Heart right ventricle (tissue), 16 donors: ENCODE data around the gene MSX2. TPM values are rescaled to one million over a fixed set of nuclear protein-coding genes. Genes with fewer than 3 reads are reported as not detected.

ENCODE experiments used
- ATAC-seq, 8 donors: fragments of 200-7000 bp; cut with Tn5 transposase; one replicate each; pipeline ENCODE4 v1.9.1; 2020; ENCODE audit warnings: mild to moderate bottlenecking in 8 of 8, moderate library complexity in 8 of 8, moderate number of reproducible peaks in 1 of 8
- DNase-seq, 2 donors: peaks; one replicate each; pipeline ENCODE4 v3.0.0-alpha.2; 2020
- H3K27ac ChIP-seq, 10 donors: fragments of 200-600 bp; sonication (generic) in 2 of 10; one replicate each; pipeline versions ENCODE4 v1.5.0 to v1.8.0; 2020 to 2022; ENCODE audit warnings: mild to moderate bottlenecking in 3 of 10
- H3K27me3 ChIP-seq, 7 donors: fragments of 200-600 bp; one replicate each; pipeline ENCODE4 v1.8.0; 2021 to 2022; ENCODE audit warnings: mild to moderate bottlenecking in 2 of 7
- H3K36me3 ChIP-seq, 9 donors: fragments of 200-600 bp; sonication (generic) in 1 of 9; one replicate each; pipeline versions ENCODE4 v1.5.0 to v1.8.0; 2020 to 2022; ENCODE audit warnings: mild to moderate bottlenecking in 2 of 9
- H3K4me1 ChIP-seq, 9 donors: fragments of 200-600 bp; sonication (generic) in 1 of 9; one replicate each; pipeline versions ENCODE4 v1.5.0 to v1.8.0; 2020 to 2022; ENCODE audit warnings: mild to moderate bottlenecking in 4 of 9
- H3K4me3 ChIP-seq, 10 donors: fragments of 200-600 bp; sonication (generic) in 2 of 10; one replicate each; pipeline versions ENCODE4 v1.5.0 to v1.8.0; 2020 to 2022; ENCODE audit warnings: mild to moderate bottlenecking in 7 of 10, moderate library complexity in 2 of 10
- H3K9me3 ChIP-seq, 11 donors: fragments of 200-600 bp in 10 of 11; sonication (generic) in 2 of 11; one replicate each; pipeline versions ENCODE4 v1.5.0 to v1.8.0; 2013 to 2022; ENCODE audit warnings: mild to moderate bottlenecking in 2 of 11, control low read depth in 1 of 11, moderate library complexity in 1 of 11
- CTCF ChIP-seq, 9 donors: fragments of 200-600 bp; sonication (generic) in 2 of 9; IDR thresholded peaks; one replicate each; pipeline versions ENCODE4 v1.5.0 to v1.8.0; 2021 to 2022; ENCODE audit warnings: antibody characterized with exemption in 9 of 9, mild to moderate bottlenecking in 5 of 9, moderate library complexity in 1 of 9
- WGBS, 2 donors: extraction: QIAGEN DNeasy Blood & Tissue Kit; methylation state at CpG; one replicate each; pipeline ENCODE4 v1.1.7; 2013; ENCODE audit warnings: inconsistent platforms in 1 of 2; 5-methylcytosine and 5-hydroxymethylcytosine counted together
- intact Hi-C, 10 donors: fragments of 100-400 bp; cut with DNase I; formaldehyde crosslinking; loops; one replicate each; pipeline versions ENCODE4 v1.11.1 to v1.14.2; 2022
- polyA plus RNA-seq, 2 donors: library from polyadenylated mRNA; stranded (reverse); fragments of 200-250 nt; gene quantifications; one replicate each; pipeline ENCODE4 v1.2.3, GENCODE V29; 2013
- total RNA-seq, 10 donors: library from RNA; stranded (reverse); fragmentation: NEBNext Ultra II Directional in 3 of 10; extraction: Animal tissue kit (Norgen Biotek cat#: 25700) in 3 of 10; gene quantifications; one replicate each; pipeline versions ENCODE4 v1.2.1 to v1.2.4, GENCODE V29; 2021 to 2023
- donor health status: Arrhythmogenic right ventricular cardiomyopathy.
- donor health status: ischemic (EF 13 %, LVEDD 7.1; RV severe dilation, severe dysfunction).
- donor health status: healthy with polysubstance abuse.
- donor health status: DM: no; HTN: yes; CAD: no.
- donor health status: DM: no; HTN: no; CAD: no.
- donor health status: ischemic (EF 25% LVEDD 6.9; RV normal size, moderate dysfunction).
- donor health status: ischemic (EF 25% LVEDD 5.7; RV mildly dilated, moderate dysfunction).
- donor health status: healthy.
- donor health status: DM: yes; HTN: yes; CAD: no.
- donor health status: Ischemic cardiomyopathy.
- donor health status: ischemic (EF 35%, LVEDD 5.7; RV mildly dilated, moderate dysfunction).
- donor health status: nonischemic (EF 11% LVEDD 7.7; RV severe dilation, severe dysfunction).
- donor health status: DM: yes; HTN: yes; CAD: no.
- donor health status: PGD.
- donor health status: ischemic (EF 29% LVEDD 5.4; RV normal size, mild dysfunction).
- donor health status: nonischemic (EF 23%, LVEDD 6.1; RV moderate dilation, normal function).

Gene MSX2
- total and polyA plus RNA-seq, 12 donors: 0.43 to 2.1 (median 1.4) TPM

GRCh38 chr5:174680901-174681565, 43.3 kb upstream of the MSX2 start:
- 77 to 80% methylated on average over 7 of the region's 7 CpGs for WGBS, 2 donors
- intact Hi-C loops: no loop called here
- Histone ChIP-seq H3K27me3 (peaks cover 0 to 58% (median 6%) of the 10 kb centered on the region in 7 donors), H3K4me1 (no peaks in the 10 kb centered on the region), H3K27ac (no peak overlapping the region), H3K9me3 (peaks cover 0 to 14% (median 0%) of the 10 kb centered on the region in 11 donors), H3K36me3 (no peaks in the 10 kb centered on the region), H3K4me3 (no peak overlapping the region)
- DNase-seq: no peak
- TF ChIP-seq CTCF (IDR thresholded peaks at IDR 0.05): no peak
- no peak for ATAC-seq

DNA sequence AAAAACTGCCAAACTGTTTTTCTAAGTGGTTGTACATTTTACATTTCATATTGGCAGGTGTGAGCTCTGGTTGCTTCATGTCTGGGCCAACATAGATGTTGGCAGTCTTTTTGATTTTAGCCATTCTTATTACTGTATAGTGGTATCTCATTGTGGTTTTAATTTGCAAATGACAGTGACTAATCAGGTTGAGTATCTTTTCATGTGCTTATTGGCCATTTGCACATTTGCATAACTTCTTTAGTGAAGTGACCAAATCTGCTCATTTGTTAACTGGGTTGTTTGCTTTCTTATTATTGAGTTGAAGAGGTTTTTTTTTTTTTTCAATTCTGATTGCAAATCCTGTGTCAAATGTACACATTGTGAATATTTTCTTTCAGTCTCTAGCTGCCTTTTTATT, 36.9 kb upstream of the MSX2 start:
- no peak for TF ChIP-seq CTCF (IDR thresholded peaks at IDR 0.05)
- ATAC-seq: no peak
- Histone ChIP-seq H3K4me1 (peaks cover 0 to 6% (median 0%) of the 10 kb centered on the region in 9 donors), H3K9me3 (peaks cover 0 to 6% (median 0%) of the 10 kb centered on the region in 11 donors), H3K4me3 (no peak overlapping the region), H3K36me3 (no peaks in the 10 kb centered on the region), H3K27ac (no peak overlapping the region), H3K27me3 (peaks cover 7 to 81% (median 63%) of the 10 kb centered on the region in 7 donors)
- no peak for DNase-seq
- intact Hi-C loops: no loop called here

GRCh38 chr5:174688441-174689354, 35.7 kb upstream of the MSX2 start:
- intact Hi-C loops: no loop called here
- H3K4me1 ChIP-seq: peaks cover 0 to 10% (median 0%) of the 10 kb centered on the region in 9 donors
- H3K4me3 ChIP-seq: no peak overlapping the region
- DNase-seq: no peak
- WGBS, 2 donors: 3 to 6% methylated on average over 30 of the region's 30 CpGs
- no peak overlapping the region for H3K27ac ChIP-seq
- peaks cover 0 to 6% (median 0%) of the 10 kb centered on the region in 11 donors for H3K9me3 ChIP-seq
- no peak for TF ChIP-seq CTCF (IDR thresholded peaks at IDR 0.05)
- no peak for ATAC-seq
- H3K27me3 ChIP-seq: peaks cover 7 to 93% (median 75%) of the 10 kb centered on the region in 7 donors
- no peaks in the 10 kb centered on the region for H3K36me3 ChIP-seq

GRCh38 chr5:174690271-174690670, 34.1 kb upstream of the MSX2 start:
- H3K27me3 ChIP-seq: peaks cover 7 to 99% (median 87%) of the 10 kb centered on the region in 7 donors
- WGBS, 2 donors: 16 to 23% methylated on average over 8 of the region's 8 CpGs

More at GRCh38 chr5:174690271-174690670, 34.1 kb upstream of the MSX2 start:
- DNase-seq (no peak), ATAC-seq (no peak)
- no peak for TF ChIP-seq CTCF (IDR thresholded peaks at IDR 0.05)
- Histone ChIP-seq H3K9me3 (no peaks in the 10 kb centered on the region), H3K27ac (no peak overlapping the region), H3K36me3 (no peaks in the 10 kb centered on the region), H3K4me3 (no peak overlapping the region), H3K4me1 (peaks cover 0 to 10% (median 0%) of the 10 kb centered on the region in 9 donors)
- intact Hi-C loops: no loop called here
